ENCODE results near the gene PSMA6. TPM values are rescaled to one million over a fixed set of nuclear protein-coding genes. Genes with fewer than 3 reads are reported as not detected.

The PSMA6 gene
- total and polyA plus RNA-seq, 2 of the 13 experiments (the other 11 are each of a cell fraction or from before 2014, with no cell fraction given): 525 to 1,109 TPM

DNA sequence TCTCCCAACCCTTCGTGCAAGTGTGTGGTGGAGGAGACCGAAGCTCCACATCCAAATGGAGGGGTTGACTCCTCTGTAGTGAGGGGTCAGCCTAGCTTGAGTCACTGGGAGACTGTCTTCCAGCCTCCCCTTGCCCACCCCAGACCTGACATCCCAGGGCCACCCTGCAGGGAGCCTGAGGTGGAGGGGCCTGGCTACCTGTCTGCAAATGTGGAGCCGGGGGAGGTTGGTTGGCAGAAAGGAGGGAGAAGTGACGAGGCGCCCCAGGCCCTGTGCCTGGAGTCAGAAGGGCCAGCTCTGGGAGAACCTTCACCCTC is 74.8 kb downstream of the PSMA6 start (continued):
- TF ChIP-seq CHCHD3 (CRISPR knock-in tag; IDR thresholded peaks at IDR 0.05) (no peak), NRL (CRISPR knock-in tag; IDR thresholded peaks at IDR 0.05; ENCODE audit: borderline replicate concordance) (0 out of 2 replicates have a peak, but pooled peaks have one; percentile 70), ZBTB1 (CRISPR knock-in tag; IDR thresholded peaks at IDR 0.05; ENCODE audit: borderline replicate concordance) (no peak), CC2D1A (CRISPR knock-in tag; IDR thresholded peaks at IDR 0.05) (no peak), YEATS2 (CRISPR knock-in tag; IDR thresholded peaks at IDR 0.05; ENCODE audit: borderline replicate concordance) (no peak), MLLT10 (CRISPR knock-in tag; IDR thresholded peaks at IDR 0.05) (no peak), ZNF720 (CRISPR knock-in tag; IDR thresholded peaks at IDR 0.05) (no peak), HES4 (CRISPR knock-in tag; IDR thresholded peaks at IDR 0.05; ENCODE audit: borderline replicate concordance) (peak; percentile 32; the same call in 1 of the 2 replicates), ZNF230 (CRISPR knock-in tag; IDR thresholded peaks at IDR 0.05) (no peak), ZNF512 (CRISPR knock-in tag; IDR thresholded peaks at IDR 0.05) (no peak), HMGXB3 (CRISPR knock-in tag; IDR thresholded peaks at IDR 0.05; ENCODE audit: borderline replicate concordance) (no peak)
- TF ChIP-seq, protein P1, sequence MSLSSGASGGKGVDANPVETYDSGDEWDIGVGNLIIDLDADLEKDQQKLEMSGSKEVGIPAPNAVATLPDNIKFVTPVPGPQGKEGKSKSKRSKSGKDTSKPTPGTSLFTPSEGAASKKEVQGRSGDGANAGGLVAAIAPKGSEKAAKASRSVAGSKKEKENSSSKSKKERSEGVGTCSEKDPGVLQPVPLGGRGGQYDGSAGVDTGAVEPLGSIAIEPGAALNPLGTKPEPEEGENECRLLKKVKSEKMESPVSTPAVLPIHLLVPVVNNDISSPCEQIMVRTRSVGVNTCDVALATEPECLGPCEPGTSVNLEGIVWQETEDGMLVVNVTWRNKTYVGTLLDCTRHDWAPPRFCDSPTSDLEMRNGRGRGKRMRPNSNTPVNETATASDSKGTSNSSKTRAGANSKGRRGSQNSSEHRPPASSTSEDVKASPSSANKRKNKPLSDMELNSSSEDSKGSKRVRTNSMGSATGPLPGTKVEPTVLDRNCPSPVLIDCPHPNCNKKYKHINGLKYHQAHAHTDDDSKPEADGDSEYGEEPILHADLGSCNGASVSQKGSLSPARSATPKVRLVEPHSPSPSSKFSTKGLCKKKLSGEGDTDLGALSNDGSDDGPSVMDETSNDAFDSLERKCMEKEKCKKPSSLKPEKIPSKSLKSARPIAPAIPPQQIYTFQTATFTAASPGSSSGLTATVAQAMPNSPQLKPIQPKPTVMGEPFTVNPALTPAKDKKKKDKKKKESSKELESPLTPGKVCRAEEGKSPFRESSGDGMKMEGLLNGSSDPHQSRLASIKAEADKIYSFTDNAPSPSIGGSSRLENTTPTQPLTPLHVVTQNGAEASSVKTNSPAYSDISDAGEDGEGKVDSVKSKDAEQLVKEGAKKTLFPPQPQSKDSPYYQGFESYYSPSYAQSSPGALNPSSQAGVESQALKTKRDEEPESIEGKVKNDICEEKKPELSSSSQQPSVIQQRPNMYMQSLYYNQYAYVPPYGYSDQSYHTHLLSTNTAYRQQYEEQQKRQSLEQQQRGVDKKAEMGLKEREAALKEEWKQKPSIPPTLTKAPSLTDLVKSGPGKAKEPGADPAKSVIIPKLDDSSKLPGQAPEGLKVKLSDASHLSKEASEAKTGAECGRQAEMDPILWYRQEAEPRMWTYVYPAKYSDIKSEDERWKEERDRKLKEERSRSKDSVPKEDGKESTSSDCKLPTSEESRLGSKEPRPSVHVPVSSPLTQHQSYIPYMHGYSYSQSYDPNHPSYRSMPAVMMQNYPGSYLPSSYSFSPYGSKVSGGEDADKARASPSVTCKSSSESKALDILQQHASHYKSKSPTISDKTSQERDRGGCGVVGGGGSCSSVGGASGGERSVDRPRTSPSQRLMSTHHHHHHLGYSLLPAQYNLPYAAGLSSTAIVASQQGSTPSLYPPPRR (CRISPR knock-in tag; IDR thresholded peaks at IDR 0.05; ENCODE audit: borderline replicate concordance): no peak
- TF ChIP-seq, protein P2, sequence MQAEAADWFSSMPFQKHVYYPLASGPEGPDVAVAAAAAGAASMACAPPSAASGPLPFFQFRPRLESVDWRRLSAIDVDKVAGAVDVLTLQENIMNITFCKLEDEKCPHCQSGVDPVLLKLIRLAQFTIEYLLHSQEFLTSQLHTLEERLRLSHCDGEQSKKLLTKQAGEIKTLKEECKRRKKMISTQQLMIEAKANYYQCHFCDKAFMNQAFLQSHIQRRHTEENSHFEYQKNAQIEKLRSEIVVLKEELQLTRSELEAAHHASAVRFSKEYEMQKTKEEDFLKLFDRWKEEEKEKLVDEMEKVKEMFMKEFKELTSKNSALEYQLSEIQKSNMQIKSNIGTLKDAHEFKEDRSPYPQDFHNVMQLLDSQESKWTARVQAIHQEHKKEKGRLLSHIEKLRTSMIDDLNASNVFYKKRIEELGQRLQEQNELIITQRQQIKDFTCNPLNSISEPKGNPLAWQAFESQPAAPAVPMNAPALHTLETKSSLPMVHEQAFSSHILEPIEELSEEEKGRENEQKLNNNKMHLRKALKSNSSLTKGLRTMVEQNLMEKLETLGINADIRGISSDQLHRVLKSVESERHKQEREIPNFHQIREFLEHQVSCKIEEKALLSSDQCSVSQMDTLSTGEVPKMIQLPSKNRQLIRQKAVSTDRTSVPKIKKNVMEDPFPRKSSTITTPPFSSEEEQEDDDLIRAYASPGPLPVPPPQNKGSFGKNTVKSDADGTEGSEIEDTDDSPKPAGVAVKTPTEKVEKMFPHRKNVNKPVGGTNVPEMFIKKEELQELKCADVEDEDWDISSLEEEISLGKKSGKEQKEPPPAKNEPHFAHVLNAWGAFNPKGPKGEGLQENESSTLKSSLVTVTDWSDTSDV (CRISPR knock-in tag; IDR thresholded peaks at IDR 0.05): peak; percentile 79; the same call in 1 of the 2 replicates
